DMS153 (cell line): ENCODE measurements around the gene TPBG.

ENCODE experiments used
- DNase-seq: peaks from one replicate; lab custom pipeline; 2025; lab: John Stamatoyannopoulos, UW

Gene TPBG, protein sequence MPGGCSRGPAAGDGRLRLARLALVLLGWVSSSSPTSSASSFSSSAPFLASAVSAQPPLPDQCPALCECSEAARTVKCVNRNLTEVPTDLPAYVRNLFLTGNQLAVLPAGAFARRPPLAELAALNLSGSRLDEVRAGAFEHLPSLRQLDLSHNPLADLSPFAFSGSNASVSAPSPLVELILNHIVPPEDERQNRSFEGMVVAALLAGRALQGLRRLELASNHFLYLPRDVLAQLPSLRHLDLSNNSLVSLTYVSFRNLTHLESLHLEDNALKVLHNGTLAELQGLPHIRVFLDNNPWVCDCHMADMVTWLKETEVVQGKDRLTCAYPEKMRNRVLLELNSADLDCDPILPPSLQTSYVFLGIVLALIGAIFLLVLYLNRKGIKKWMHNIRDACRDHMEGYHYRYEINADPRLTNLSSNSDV

GRCh38 chr6:82363428-82364086 lies at the start of gene TPBG:
Gene TPBG (plus strand): TSS chr6:82363817. CDS start chr6:82364962, 1,145 bp downstream.
- peak; percentile 61 for DNase-seq

- DNase-seq = no peak
Observed at GRCh38 chr6:82322386-82322785, 41.2 kb upstream of the TPBG start.

GRCh38 chr6:82329766-82330165 lies 33.9 kb upstream of the TPBG start:
- no peak for DNase-seq

- no peak for DNase-seq
Observed at GRCh38 chr6:82330171-82330804, 33.3 kb upstream of the TPBG start.

DNA sequence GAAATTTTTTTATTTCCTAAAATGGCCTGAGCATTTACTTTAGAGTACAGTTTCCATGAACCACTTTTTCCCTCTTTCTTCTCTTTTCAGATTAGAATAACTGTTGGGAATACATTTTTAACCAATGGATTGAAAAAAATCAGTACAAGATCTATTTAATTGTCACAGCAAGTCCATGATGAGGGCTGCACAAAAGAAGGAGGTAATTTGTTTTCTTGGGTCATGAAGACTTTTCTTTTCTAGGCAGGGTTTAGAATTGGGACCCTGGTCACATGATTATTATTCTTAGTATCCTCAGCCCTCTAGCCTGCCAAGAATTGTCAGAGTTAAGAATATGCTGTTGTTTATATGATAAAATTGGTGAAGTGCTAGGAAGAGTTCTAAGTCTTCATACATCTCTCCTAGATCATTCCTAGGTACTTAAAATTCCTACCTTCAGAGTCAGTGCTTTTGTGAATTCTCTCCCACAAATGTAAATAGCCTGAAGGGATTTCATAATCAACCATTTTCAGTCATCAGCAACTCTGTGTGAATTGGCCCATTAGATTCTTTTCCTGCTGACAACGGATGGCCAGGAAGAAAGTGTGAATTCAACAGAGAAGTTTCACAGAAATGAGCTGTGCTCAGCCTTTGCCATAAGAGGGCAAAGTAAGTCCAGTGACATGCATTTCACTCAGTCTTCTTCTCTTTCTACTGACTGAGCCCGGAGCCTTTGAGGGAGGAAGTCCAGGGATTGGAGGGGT lies 32.4 kb upstream of the TPBG start:
- DNase-seq = peak; percentile 15

GRCh38 chr6:82333781-82334180 lies 29.8 kb upstream of the TPBG start:
- DNase-seq = no peak

GRCh38 chr6:82337688-82338257 lies 25.8 kb upstream of the TPBG start:
- DNase-seq = peak; percentile 97

- no peak for DNase-seq
Observed at GRCh38 chr6:82348130-82348529, 15.5 kb upstream of the TPBG start.

GRCh38 chr6:82353848-82354247 lies 9.8 kb upstream of the TPBG start:
- DNase-seq = no peak

DNA sequence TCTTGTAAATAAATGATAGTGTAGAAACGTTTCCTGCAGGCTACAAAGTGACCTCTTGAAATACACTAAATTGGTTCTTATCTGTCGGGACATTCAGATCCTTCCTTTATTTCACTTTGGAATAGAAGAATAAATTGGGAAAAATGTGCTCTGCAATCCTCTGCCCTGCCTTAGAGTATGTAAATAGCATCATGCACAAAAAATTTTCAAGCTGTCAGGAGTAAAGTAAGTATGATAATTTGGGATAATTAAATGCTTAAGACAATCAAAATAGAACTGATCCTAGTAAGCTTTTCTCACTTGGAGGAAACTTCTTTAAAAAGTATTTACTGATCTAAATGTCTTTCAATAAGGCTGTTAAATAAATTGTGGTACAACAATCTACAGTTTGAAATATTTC lies 3.1 kb upstream of the TPBG start:
- DNase-seq = no peak

DNA sequence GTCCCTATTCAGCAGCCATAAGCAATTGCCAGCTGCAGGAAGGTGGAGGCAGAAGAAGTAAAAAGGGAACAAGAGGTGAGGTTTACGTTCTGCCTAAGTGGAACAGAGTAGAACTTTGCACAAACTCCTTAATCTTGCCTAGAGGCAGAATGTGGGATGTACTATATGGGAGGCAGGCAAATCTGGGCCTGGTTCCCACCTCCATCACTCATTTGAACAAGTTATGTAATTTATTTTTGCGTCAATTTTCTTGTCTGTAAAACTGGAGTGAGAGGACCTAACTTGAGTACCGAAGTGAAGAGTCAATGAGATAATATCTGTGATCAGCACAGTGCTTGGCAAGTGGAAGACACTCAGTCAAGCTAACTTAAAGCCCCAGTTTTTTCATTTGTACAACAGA lies 2.0 kb upstream of the TPBG start:
- DNase-seq = no peak

DNA sequence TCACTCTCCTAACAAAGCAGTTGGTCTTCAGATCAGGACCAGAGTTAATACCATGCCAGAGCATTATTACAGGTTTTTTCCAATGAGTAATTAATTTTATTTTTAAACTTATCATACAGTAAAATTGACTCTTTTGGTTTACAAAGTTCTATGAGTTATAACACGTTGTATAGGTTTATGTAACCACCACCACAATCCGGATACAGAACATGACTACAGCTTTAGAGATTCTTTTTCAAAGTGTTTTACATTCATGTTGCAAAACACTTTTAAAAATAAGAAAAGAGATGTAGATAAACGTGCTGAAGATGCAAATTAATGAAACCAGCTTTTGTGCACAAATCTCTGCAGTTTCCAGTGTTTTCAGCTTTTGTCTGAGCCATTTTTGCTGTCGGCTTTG lies 1.5 kb upstream of the TPBG start:
- DNase-seq = no peak

DNA sequence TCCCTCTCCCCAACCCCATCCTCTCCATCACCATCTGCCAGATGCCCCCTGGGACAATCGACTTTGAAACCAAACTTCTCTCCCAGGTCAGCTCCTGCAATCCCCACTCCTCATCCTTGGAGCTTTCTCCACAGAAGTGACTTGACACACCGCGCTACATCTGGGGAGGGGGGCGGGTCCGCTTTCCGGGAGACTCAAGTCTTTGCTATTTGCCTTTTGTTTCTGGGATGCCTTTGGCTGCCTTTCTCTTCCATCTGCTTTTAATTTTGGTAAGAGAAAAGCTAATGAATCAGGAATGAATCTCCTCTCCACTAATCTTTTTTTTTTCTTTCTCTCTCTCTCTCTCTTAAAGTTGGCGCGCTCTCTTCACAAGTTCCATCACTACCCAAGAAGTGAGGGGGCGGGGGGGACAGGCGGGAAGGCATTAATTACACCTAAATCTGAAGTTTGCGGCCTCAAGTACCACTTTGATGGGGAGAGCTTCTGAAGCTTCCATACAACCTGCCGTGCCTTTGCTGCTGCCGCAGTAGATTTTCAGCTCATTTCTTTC lies 664 bp upstream of the TPBG start:
- no peak for DNase-seq

DNA sequence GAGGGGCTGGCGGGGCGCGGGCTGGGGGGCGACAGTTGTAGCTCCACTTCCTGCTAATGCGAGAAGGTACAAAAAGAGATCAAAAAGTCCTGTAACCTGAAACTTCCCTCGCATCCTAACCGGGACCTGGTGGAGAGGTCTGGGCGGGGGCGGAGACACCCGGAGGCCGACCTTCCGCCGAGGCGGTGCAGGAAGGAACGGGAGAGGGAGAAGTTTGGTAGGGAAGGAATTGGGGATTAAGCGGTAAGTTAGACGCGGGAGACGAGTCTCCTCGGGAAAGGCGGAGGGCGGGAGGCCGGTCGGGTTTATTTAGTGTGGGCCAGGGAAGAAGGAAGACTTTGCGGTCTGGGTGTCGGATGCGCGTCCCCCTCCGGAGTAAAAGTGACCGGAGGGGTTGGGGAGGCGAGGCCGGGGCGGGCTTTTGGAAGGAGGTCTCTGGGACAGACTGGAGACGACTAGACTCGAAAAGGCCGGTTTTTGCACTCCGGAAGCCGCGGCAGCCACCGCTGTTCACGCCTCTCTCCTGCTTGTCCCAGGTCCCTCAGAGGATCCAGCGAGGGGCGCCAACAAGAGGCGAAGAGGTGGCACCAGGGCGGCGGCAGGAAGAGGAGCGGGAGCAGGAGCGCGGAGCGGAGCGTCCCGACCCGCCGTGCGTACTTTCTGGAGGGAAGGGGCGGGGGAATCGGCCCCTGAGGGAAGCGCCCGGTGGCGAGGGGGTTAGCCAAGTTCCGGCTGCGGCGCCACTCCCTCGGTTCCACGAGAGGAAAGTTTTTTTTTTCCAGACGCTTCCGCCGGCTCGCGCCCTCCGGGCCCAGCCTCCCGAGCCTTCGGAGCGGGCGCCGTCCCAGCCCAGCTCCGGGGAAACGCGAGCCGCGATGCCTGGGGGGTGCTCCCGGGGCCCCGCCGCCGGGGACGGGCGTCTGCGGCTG lies 734 bp downstream of the TPBG start:
- DNase-seq = peak; percentile 67

DNA sequence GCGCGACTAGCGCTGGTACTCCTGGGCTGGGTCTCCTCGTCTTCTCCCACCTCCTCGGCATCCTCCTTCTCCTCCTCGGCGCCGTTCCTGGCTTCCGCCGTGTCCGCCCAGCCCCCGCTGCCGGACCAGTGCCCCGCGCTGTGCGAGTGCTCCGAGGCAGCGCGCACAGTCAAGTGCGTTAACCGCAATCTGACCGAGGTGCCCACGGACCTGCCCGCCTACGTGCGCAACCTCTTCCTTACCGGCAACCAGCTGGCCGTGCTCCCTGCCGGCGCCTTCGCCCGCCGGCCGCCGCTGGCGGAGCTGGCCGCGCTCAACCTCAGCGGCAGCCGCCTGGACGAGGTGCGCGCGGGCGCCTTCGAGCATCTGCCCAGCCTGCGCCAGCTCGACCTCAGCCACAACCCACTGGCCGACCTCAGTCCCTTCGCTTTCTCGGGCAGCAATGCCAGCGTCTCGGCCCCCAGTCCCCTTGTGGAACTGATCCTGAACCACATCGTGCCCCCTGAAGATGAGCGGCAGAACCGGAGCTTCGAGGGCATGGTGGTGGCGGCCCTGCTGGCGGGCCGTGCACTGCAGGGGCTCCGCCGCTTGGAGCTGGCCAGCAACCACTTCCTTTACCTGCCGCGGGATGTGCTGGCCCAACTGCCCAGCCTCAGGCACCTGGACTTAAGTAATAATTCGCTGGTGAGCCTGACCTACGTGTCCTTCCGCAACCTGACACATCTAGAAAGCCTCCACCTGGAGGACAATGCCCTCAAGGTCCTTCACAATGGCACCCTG lies 1.6 kb downstream of the TPBG start:
- peak; percentile 55 for DNase-seq

DNA sequence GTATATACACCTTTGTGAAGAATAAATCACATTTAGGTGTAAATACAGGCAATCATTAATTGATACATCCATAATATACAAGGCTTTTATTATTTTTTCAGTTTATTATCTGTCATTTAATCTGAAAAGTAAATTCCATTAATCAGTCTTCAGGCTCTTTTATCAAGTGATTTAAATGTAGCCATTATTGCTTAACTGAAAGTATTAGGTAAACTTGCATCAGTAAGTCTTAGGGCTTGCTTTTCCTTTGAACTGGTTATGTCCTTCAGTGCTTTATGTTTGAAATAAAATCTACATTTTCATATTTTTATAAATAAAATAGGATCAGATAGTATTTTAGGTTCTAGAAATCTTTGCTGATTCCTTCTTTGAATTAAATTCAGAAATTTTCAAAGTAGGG lies 4.1 kb downstream of the TPBG start:
- no peak for DNase-seq

GRCh38 chr6:82370788-82371187 lies 7.2 kb downstream of the TPBG start:
- DNase-seq = peak; percentile 67

DNA sequence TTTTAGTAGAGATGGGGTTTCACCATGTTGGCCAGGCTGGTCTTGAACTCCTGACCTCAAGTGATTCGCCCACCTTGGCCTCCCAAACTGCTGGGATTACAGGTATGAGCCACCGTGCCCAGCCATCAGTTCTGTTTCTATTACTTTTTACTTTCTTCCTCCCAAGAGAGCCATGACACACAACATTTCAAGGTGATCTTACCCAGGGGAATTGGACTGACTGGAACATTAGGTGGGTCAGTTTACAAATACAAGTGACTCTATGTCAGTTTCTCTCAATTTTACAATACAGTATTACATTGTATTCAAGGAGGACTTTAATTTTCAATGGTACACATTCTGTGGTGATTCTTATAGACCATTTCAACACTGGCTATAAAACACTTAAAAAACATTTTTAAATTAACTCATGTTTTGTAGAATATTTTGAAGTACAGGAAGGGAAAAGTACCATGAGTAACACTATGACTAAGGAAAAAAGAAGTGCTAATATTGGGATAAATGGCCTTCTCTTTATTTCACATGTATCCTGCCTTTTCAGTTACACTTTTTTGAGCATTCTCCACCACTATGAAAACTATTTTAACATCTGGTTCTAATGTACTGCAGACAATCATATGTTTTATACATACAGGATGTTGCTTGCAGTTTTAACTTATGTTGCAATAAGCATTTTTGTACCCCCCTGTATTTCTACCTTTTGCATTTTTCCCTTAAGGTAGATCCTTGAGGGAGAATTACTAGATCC lies 8.4 kb downstream of the TPBG start:
- DNase-seq = no peak

GRCh38 chr6:82372656-82373055 lies 9.0 kb downstream of the TPBG start:
- no peak for DNase-seq
